ENCODE data around the gene BAG3.

The BAG3 gene

DNA sequence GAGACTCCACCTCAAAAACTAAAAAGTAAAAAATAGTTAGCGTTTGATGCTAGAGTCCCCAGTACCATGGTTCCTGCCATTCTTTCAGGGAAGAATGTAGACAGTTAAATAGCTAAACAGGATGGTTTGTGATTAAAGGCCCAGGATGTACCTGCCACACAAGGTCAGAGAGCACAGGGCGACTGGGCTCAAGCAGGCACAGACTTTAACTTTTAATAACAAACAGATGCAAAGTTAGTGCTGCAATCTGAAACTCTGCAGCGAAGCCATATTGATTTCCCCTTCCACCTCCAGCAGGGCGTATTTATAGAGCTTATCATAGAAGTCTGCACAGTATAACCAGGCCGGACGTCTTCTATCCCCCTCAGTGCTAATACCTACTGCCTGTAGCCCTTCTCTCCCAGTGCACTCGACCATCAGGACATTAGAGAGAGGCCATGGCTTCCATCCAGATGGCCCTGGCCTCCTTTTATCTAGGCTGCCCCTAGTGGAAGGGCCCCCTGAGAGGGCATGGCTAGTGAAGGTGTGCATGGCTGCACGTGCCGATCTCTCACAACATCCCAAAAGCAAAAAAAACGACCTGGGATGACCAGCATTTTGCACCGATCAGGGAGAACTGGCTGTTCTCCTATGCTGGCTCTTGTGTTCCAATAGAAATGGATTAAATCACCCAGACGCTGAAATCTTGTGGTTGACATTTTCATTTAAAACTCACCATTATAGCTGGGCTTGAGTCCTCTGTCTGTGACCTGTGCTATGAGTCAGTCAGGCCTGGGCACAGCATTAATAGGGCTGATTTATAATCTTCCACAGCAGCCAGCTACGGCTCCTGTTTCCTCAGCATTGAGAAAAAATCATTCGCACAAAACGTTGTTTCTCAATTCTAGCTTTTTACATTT is 7.6 kb upstream of the BAG3 start:
- no peak overlapping the region for H3K4me3 ChIP-seq (ENCODE audit: low read length)
- no peak overlapping the region for H3K9ac ChIP-seq (ENCODE audit: low read length)
- no peaks in the 10 kb centered on the region for H3K36me3 ChIP-seq (ENCODE audit: control insufficient read depth, low read depth, low read length)
- H3K4me1 ChIP-seq (ENCODE audit: control insufficient read depth, low read depth, low read length), result no peaks in the 10 kb centered on the region
- no peaks in the 10 kb centered on the region for H3K27me3 ChIP-seq (ENCODE audit: control insufficient read depth, insufficient read depth, low read length)
- H3K9me3 ChIP-seq (ENCODE audit: control insufficient read depth, low read depth, low read length), result no peaks in the 10 kb centered on the region
- no peak overlapping the region for H3K27ac ChIP-seq (ENCODE audit: low read length)

DNA sequence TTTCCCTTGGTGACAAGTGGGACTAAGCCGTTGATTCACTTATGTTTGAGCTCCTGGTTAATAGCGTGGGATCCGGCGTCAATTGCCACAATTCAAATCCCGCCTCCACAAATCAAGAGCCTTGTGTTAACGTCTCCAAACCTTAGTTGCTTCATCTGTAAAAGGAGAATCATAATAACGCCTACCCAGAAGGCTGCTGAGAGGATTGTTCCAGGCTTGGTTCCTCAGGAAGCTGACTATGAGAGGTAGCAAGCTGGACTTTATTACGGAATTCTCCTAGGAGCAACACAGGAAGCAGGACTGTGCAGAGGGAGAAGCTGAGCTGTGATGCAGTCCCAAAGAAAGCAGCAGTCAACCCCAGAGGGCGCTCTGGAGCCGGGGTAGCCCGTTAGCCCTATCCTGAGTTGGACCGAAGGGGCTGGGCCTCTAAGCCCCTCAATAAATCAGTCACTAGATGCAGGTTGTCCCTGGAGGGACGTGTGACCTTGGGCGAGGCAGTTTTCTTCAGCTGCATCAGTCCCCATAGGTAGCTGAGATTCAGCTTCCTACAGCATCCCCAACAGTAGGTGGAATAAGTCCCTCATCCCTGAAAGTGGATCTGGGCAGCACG is 6.9 kb upstream of the BAG3 start:
- Histone ChIP-seq H3K4me1 (ENCODE audit: control insufficient read depth, low read depth, low read length) (no peaks in the 10 kb centered on the region), H3K4me3 (ENCODE audit: low read length) (no peak overlapping the region), H3K9me3 (ENCODE audit: control insufficient read depth, low read depth, low read length) (no peaks in the 10 kb centered on the region), H3K36me3 (ENCODE audit: control insufficient read depth, low read depth, low read length) (no peaks in the 10 kb centered on the region), H3K9ac (ENCODE audit: low read length) (no peak overlapping the region), H3K27me3 (ENCODE audit: control insufficient read depth, insufficient read depth, low read length) (no peaks in the 10 kb centered on the region), H3K27ac (ENCODE audit: low read length) (no peak overlapping the region)

GRCh38 chr10:119644994-119645393 is 6.2 kb upstream of the BAG3 start:
- H3K36me3 ChIP-seq (ENCODE audit: control insufficient read depth, low read depth, low read length), result no peaks in the 10 kb centered on the region
- H3K9ac ChIP-seq (ENCODE audit: low read length), result no peak overlapping the region
- no peaks in the 10 kb centered on the region for H3K9me3 ChIP-seq (ENCODE audit: control insufficient read depth, low read depth, low read length)
- H3K4me1 ChIP-seq (ENCODE audit: control insufficient read depth, low read depth, low read length), result no peaks in the 10 kb centered on the region
- H3K27ac ChIP-seq (ENCODE audit: low read length), result no peak overlapping the region
- H3K4me3 ChIP-seq (ENCODE audit: low read length), result no peak overlapping the region
- H3K27me3 ChIP-seq (ENCODE audit: control insufficient read depth, insufficient read depth, low read length), result no peaks in the 10 kb centered on the region

- Histone ChIP-seq H3K9ac (ENCODE audit: low read length) (no peak overlapping the region), H3K4me1 (ENCODE audit: control insufficient read depth, low read depth, low read length) (peaks cover 11% of the 10 kb centered on the region), H3K27me3 (ENCODE audit: control insufficient read depth, insufficient read depth, low read length) (peaks cover 7% of the 10 kb centered on the region), H3K4me3 (ENCODE audit: low read length) (no peak overlapping the region), H3K27ac (ENCODE audit: low read length) (no peak overlapping the region), H3K9me3 (ENCODE audit: control insufficient read depth, low read depth, low read length) (no peaks in the 10 kb centered on the region), H3K36me3 (ENCODE audit: control insufficient read depth, low read depth, low read length) (no peaks in the 10 kb centered on the region)
Observed at GRCh38 chr10:119650062-119650461, 1.1 kb upstream of the BAG3 start.

DNA sequence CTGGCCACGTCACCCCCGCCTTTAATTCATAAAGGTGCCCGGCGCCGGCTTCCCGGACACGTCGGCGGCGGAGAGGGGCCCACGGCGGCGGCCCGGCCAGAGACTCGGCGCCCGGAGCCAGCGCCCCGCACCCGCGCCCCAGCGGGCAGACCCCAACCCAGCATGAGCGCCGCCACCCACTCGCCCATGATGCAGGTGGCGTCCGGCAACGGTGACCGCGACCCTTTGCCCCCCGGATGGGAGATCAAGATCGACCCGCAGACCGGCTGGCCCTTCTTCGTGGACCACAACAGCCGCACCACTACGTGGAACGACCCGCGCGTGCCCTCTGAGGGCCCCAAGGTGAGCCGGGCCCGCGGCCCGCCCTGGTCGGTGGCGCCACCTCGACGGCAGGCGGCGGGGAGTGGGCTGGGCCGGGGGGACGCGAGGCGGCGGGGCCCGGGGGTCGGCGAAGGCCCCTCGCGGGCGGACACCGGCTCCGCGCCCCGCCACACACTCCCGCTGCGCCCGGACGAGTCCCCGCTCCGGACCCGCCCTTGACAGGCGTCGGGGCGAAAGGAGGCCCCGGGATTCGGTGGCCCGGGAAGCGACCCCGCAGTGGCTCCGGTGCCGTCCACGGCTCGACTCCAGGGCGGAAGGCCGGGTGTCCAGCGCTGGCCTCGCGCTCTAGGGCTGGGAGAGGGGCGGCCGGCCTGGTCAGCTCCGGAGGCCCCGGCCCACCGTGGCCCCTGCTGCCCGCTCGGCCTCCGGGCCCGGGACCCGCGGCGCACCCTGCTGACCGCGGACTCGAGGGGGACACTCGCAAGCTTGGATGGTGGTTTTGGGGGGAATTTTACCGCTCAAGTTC is 557 bp downstream of the BAG3 start:
- Histone ChIP-seq H3K36me3 (ENCODE audit: control insufficient read depth, low read depth, low read length) (no peaks in the 10 kb centered on the region), H3K4me1 (ENCODE audit: control insufficient read depth, low read depth, low read length) (peaks cover 11% of the 10 kb centered on the region), H3K9me3 (ENCODE audit: control insufficient read depth, low read depth, low read length) (no peaks in the 10 kb centered on the region), H3K27ac (ENCODE audit: low read length) (no peak overlapping the region), H3K4me3 (ENCODE audit: low read length) (peak overlapping the region; percentile 73), H3K9ac (ENCODE audit: low read length) (peak overlapping the region; percentile 44), H3K27me3 (ENCODE audit: control insufficient read depth, insufficient read depth, low read length) (peaks cover 7% of the 10 kb centered on the region)

GRCh38 chr10:119652361-119652730 is 1.2 kb downstream of the BAG3 start:
- H3K9me3 ChIP-seq (ENCODE audit: control insufficient read depth, low read depth, low read length), result no peaks in the 10 kb centered on the region
- H3K27ac ChIP-seq (ENCODE audit: low read length), result no peak overlapping the region
- peak overlapping the region; percentile 73 for H3K4me3 ChIP-seq (ENCODE audit: low read length)
- H3K36me3 ChIP-seq (ENCODE audit: control insufficient read depth, low read depth, low read length), result no peaks in the 10 kb centered on the region
- H3K27me3 ChIP-seq (ENCODE audit: control insufficient read depth, insufficient read depth, low read length), result peaks cover 7% of the 10 kb centered on the region
- peak overlapping the region; percentile 44 for H3K9ac ChIP-seq (ENCODE audit: low read length)
- H3K4me1 ChIP-seq (ENCODE audit: control insufficient read depth, low read depth, low read length), result peaks cover 11% of the 10 kb centered on the region

DNA sequence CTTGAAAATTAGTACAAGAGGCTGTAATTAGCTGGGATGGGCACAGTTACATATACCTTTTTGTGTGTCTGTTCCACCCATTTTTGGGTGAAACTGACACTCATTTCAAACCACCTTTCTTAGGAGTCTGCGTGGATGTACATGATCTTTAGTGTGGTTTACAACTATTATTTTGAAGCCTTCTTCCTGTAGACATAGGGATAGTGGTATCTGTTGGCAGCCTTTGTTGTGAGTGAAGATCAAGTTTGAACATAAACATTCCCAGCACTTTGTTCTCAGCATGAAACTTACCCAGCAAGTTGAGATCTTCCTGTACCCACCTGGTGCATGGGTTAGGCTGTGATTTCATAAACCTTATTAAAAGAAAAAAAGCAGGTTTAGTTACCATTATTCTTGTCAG is 2.0 kb downstream of the BAG3 start:
- Histone ChIP-seq H3K9ac (ENCODE audit: low read length) (no peak overlapping the region), H3K4me3 (ENCODE audit: low read length) (peak overlapping the region; percentile 73), H3K4me1 (ENCODE audit: control insufficient read depth, low read depth, low read length) (peaks cover 11% of the 10 kb centered on the region), H3K27me3 (ENCODE audit: control insufficient read depth, insufficient read depth, low read length) (peaks cover 7% of the 10 kb centered on the region), H3K36me3 (ENCODE audit: control insufficient read depth, low read depth, low read length) (no peaks in the 10 kb centered on the region), H3K27ac (ENCODE audit: low read length) (no peak overlapping the region), H3K9me3 (ENCODE audit: control insufficient read depth, low read depth, low read length) (no peaks in the 10 kb centered on the region)

- H3K9me3 ChIP-seq (ENCODE audit: control insufficient read depth, low read depth, low read length), result no peaks in the 10 kb centered on the region
- H3K4me3 ChIP-seq (ENCODE audit: low read length), result no peak overlapping the region
- H3K4me1 ChIP-seq (ENCODE audit: control insufficient read depth, low read depth, low read length), result peaks cover 11% of the 10 kb centered on the region
- H3K27ac ChIP-seq (ENCODE audit: low read length), result no peak overlapping the region
- H3K27me3 ChIP-seq (ENCODE audit: control insufficient read depth, insufficient read depth, low read length), result peaks cover 7% of the 10 kb centered on the region
- no peak overlapping the region for H3K9ac ChIP-seq (ENCODE audit: low read length)
- H3K36me3 ChIP-seq (ENCODE audit: control insufficient read depth, low read depth, low read length), result no peaks in the 10 kb centered on the region
Observed at GRCh38 chr10:119653916-119654315, 2.7 kb downstream of the BAG3 start.

DNA sequence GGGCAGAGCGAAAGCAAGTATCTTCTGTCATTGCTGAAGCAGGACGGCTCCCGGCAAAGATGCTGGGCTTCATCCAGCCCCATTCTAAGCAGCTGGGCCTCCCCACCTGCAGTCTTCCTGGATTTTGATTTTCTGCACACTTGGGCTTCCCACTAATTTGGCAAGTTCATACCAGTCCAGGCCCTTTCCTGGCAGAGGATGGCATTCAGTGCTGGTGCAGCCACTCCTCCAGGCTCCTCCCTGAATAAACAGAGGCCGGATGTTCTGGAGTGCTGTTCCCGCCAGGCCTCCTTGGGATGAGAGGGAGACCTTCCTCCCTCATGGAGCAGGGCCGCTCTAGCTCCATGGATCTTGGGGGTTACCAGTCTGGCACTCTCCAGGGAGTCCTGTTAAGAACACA is 3.4 kb downstream of the BAG3 start:
- Histone ChIP-seq H3K9ac (ENCODE audit: low read length) (no peak overlapping the region), H3K4me3 (ENCODE audit: low read length) (no peak overlapping the region), H3K36me3 (ENCODE audit: control insufficient read depth, low read depth, low read length) (no peaks in the 10 kb centered on the region), H3K27me3 (ENCODE audit: control insufficient read depth, insufficient read depth, low read length) (peaks cover 7% of the 10 kb centered on the region), H3K9me3 (ENCODE audit: control insufficient read depth, low read depth, low read length) (no peaks in the 10 kb centered on the region), H3K27ac (ENCODE audit: low read length) (no peak overlapping the region), H3K4me1 (ENCODE audit: control insufficient read depth, low read depth, low read length) (peaks cover 11% of the 10 kb centered on the region)

- H3K9ac ChIP-seq (ENCODE audit: low read length), result no peak overlapping the region
- no peak overlapping the region for H3K4me3 ChIP-seq (ENCODE audit: low read length)
- H3K27me3 ChIP-seq (ENCODE audit: control insufficient read depth, insufficient read depth, low read length), result peaks cover 7% of the 10 kb centered on the region
- no peaks in the 10 kb centered on the region for H3K36me3 ChIP-seq (ENCODE audit: control insufficient read depth, low read depth, low read length)
- H3K27ac ChIP-seq (ENCODE audit: low read length), result no peak overlapping the region
- H3K9me3 ChIP-seq (ENCODE audit: control insufficient read depth, low read depth, low read length), result no peaks in the 10 kb centered on the region
- peaks cover 8% of the 10 kb centered on the region for H3K4me1 ChIP-seq (ENCODE audit: control insufficient read depth, low read depth, low read length)
Observed at GRCh38 chr10:119655566-119656001, 4.4 kb downstream of the BAG3 start.

DNA sequence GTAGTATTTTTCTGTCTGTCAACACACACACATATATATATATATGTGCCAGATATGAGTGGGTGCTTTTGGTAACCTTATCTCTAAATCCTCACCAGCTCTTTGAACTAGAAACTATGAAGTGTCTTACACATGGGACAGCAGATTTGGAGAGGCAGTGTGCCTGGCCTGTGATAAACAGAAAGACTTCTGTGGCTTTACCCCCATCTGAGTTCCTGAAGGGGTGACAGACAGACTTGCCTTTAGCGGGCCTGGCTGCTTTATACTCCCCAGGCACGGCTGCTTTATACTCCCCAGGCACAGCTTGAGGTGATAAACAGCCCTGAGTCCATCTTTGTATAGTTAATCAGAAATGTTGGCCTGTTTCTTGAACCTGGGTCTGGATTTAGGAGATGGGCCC is 5.6 kb downstream of the BAG3 start:
- H3K36me3 ChIP-seq (ENCODE audit: control insufficient read depth, low read depth, low read length), result no peaks in the 10 kb centered on the region
- H3K27me3 ChIP-seq (ENCODE audit: control insufficient read depth, insufficient read depth, low read length), result peaks cover 7% of the 10 kb centered on the region
- no peak overlapping the region for H3K27ac ChIP-seq (ENCODE audit: low read length)
- H3K9me3 ChIP-seq (ENCODE audit: control insufficient read depth, low read depth, low read length), result no peaks in the 10 kb centered on the region
- peaks cover 7% of the 10 kb centered on the region for H3K4me1 ChIP-seq (ENCODE audit: control insufficient read depth, low read depth, low read length)
- no peak overlapping the region for H3K4me3 ChIP-seq (ENCODE audit: low read length)
- no peak overlapping the region for H3K9ac ChIP-seq (ENCODE audit: low read length)
